ENCODE measurements around the gene CD59. TPM values are rescaled to one million over a fixed set of nuclear protein-coding genes. Genes with fewer than 3 reads are reported as not detected.
A peak's percentile ranks its signal among the peaks of the same experiment; 100 is the strongest.

CD59 gene
- total and polyA plus RNA-seq, 2 of the 13 experiments (the other 11 are each of a cell fraction or from before 2014, with no cell fraction given): 127 to 289 TPM

DNA sequence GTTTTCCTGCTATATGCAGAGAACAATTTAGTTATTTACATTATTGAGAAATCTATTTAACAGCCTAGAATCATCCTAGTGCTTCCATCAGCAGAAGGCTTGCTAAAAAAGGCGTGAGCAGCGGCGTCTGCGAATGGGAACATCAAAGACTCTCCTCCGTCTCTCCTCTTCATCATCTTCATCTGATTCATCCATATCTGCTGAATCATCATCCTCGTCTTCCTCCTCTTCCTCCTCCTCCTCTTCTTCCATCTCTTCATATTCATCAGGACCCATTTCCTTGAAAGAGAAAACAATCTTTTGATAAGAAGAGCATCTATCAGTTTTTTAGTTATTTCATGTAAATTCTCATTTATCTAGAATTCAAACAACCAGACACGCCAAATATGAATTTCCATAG, 5.6 kb upstream of the CD59 start:
- no peaks in the 10 kb centered on the region for H4K20me1 ChIP-seq (ENCODE audit: insufficient read depth, low read length)
- BruUV-seq (replicated peaks): no TSS peak
- H3K27me3 ChIP-seq (ENCODE audit: control insufficient read depth in 1 of 2, insufficient read depth in 2 of 2, low read length in 2 of 2): no peaks in the 10 kb centered on the region
- no peak overlapping the region for H3K4me3 ChIP-seq (replicated peaks in 1 of 3; ENCODE audit: insufficient read depth in 1 of 3, low read depth in 2 of 3, low read length in 3 of 3)
- no peak for DNase-seq (ENCODE audit: low spot score)
- no peaks in the 10 kb centered on the region for H3K9me3 ChIP-seq (ENCODE audit: low read length)
- in situ Hi-C loops (cut with HindIII; ENCODE audit: extremely low pct_ligation_motif_present, low pct_unique_long_range_greater_than_20kb) (no loop called here), intact Hi-C loops (cut with micrococcal nuclease; ENCODE audit: unreplicated experiment) (loop anchor here (1.0 kb wide), 2 partner anchors 26 to 199 kb away; no protein-coding TSS in a partner anchor)
- POLR2A ChIA-PET: interaction anchor here (1.1 to 1.2 kb wide), 2 partner anchors 40 to 42 kb away, joined by 4 read pairs; no protein-coding TSS in a partner anchor
- H3K27ac ChIP-seq (ENCODE audit: extremely low read length, insufficient read depth, low read length): no peak overlapping the region
- H3K36me3 ChIP-seq (replicated peaks in 1 of 2; ENCODE audit: control insufficient read depth in 1 of 2, insufficient read depth in 2 of 2, low read length in 2 of 2): peaks cover 0 to 3% of the 10 kb centered on the region in 2 experiments; a peak in 1 of 5 replicates
- H3K4me2 ChIP-seq (ENCODE audit: low read depth, low read length): no peak overlapping the region
- no peak overlapping the region for H3K9ac ChIP-seq (ENCODE audit: insufficient read depth, low read depth, low read length)
- TF ChIP-seq ZNF530 (CRISPR knock-in tag; IDR thresholded peaks at IDR 0.05; ENCODE audit: low read depth): no peak
- peak; percentile 53 for TF ChIP-seq MAFF (IDR thresholded peaks at IDR 0.05; ENCODE audit: low read depth, low read length)
- TF ChIP-seq SMAD1 (CRISPR knock-in tag; IDR thresholded peaks at IDR 0.05; ENCODE audit: borderline replicate concordance, low read depth): no peak
- TF ChIP-seq SIN3A (IDR thresholded peaks at IDR 0.05; ENCODE audit: borderline replicate concordance, low read depth, low read length): no peak
- no peak for TF ChIP-seq SRSF1 (optimal IDR thresholded peaks at IDR 0.05; ENCODE audit: low read depth, low read length)
- TF ChIP-seq ZNF782 (CRISPR knock-in tag; IDR thresholded peaks at IDR 0.05; ENCODE audit: borderline replicate concordance): no peak
- no peak for TF ChIP-seq ZNF891 (CRISPR knock-in tag; IDR thresholded peaks at IDR 0.05)
- TF ChIP-seq MAFK (conservative IDR thresholded peaks at IDR 0.05 in 1 of 2, IDR thresholded peaks at IDR 0.05 in 1 of 2; ENCODE audit: low read length in 2 of 2): peak; percentile 69 to 78
- TF ChIP-seq ELF1 (CRISPR knock-in tag; IDR thresholded peaks at IDR 0.05): no peak
- TF ChIP-seq AHR (CRISPR knock-in tag; IDR thresholded peaks at IDR 0.05): no peak
- no peak for TF ChIP-seq ZNF430 (CRISPR knock-in tag; IDR thresholded peaks at IDR 0.05)
- TF ChIP-seq, protein P1, sequence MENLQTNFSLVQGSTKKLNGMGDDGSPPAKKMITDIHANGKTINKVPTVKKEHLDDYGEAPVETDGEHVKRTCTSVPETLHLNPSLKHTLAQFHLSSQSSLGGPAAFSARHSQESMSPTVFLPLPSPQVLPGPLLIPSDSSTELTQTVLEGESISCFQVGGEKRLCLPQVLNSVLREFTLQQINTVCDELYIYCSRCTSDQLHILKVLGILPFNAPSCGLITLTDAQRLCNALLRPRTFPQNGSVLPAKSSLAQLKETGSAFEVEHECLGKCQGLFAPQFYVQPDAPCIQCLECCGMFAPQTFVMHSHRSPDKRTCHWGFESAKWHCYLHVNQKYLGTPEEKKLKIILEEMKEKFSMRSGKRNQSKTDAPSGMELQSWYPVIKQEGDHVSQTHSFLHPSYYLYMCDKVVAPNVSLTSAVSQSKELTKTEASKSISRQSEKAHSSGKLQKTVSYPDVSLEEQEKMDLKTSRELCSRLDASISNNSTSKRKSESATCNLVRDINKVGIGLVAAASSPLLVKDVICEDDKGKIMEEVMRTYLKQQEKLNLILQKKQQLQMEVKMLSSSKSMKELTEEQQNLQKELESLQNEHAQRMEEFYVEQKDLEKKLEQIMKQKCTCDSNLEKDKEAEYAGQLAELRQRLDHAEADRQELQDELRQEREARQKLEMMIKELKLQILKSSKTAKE (CRISPR knock-in tag; IDR thresholded peaks at IDR 0.05; ENCODE audit: borderline replicate concordance): no peak
- no peak for TF ChIP-seq U2AF2 (IDR thresholded peaks at IDR 0.05; ENCODE audit: low read depth, low read length)
- TF ChIP-seq ZNF768 (CRISPR knock-in tag; IDR thresholded peaks at IDR 0.05): no peak
- no peak for TF ChIP-seq ZNF597 (CRISPR knock-in tag; IDR thresholded peaks at IDR 0.05)
- H2AFZ ChIP-seq (ENCODE audit: low read length): no peak overlapping the region
- H3K4me1 ChIP-seq (ENCODE audit: insufficient read depth, low read length): peaks cover 32% of the 10 kb centered on the region
- CTCF ChIA-PET (ENCODE audit: low intra/inter-chr PET ratio, low total read pairs): interaction anchor here (1.2 to 1.4 kb wide), 3 partner anchors 26 to 380 kb away, joined by 3 to 5 read pairs (median 4); no protein-coding TSS in a partner anchor
- no peak for FAIRE-seq
- 95% methylated on average over 7 of the region's 7 CpGs for WGBS (ENCODE audit: low lambda C conversion rate)
- no peaks in the 10 kb centered on the region for H3K79me2 ChIP-seq (ENCODE audit: insufficient read depth, low read length)
- no peak for ATAC-seq

Measured in HepG2 (cell line).